HepG2 (cell line): Measurements from ENCODE around the gene SPATA25. TPM values are rescaled to one million over a fixed set of nuclear protein-coding genes. Genes with fewer than 3 reads are reported as not detected.

Experiments used
- BORCS8-MEF2B ChIP-seq: sonication (generic); formaldehyde crosslinking; IDR thresholded peaks from 2 replicates; pipeline ENCODE4 v1.8.0; 2022; ENCODE audit warnings: mild to moderate bottlenecking, missing genetic modification reagents
- BRD4 ChIP-seq: sonication (generic); formaldehyde crosslinking; IDR thresholded peaks from 2 replicates; pipeline ENCODE4 v1.4.0; 2020; ENCODE audit warnings: missing genetic modification reagents
- CHD2 ChIP-seq: IDR thresholded peaks from 2 replicates; pipeline ENCODE4 v1.6.1; 2011; ENCODE audit warnings: low read depth, low read length, improper control_type of control experiment
- KAT8 ChIP-seq: IDR thresholded peaks from 2 replicates; pipeline ENCODE4 v1.6.1; 2016; ENCODE audit warnings: missing genetic modification reagents, missing compliant biosample characterization
- MTF2 ChIP-seq: sonication (generic); formaldehyde crosslinking; IDR thresholded peaks from 2 replicates; pipeline ENCODE4 v1.5.0; 2020; ENCODE audit warnings: missing genetic modification reagents, borderline replicate concordance
- NBN ChIP-seq: fragments of 450-650 bp; conservative IDR thresholded peaks from 2 replicates; pipeline ENCODE4 v1.6.1; 2017
- SAP130 ChIP-seq: IDR thresholded peaks from 2 replicates; pipeline ENCODE4 v1.6.1; 2016; ENCODE audit warnings: low read depth
- SNRNP70 ChIP-seq: fragments of 200-400 bp; formaldehyde crosslinking; IDR thresholded peaks from 2 replicates; pipeline ENCODE4 v1.6.1; 2017; ENCODE audit warnings: mild to moderate bottlenecking, low read depth, low read length, moderate library complexity
- SP4 ChIP-seq: sonication (generic); formaldehyde crosslinking; IDR thresholded peaks from 2 replicates; pipeline ENCODE4 v1.8.1; 2023; ENCODE audit warnings: mild to moderate bottlenecking, missing genetic modification reagents
- SRSF9 ChIP-seq: fragments of 200-400 bp; formaldehyde crosslinking; IDR thresholded peaks from 2 replicates; pipeline ENCODE4 v1.6.1; 2018; ENCODE audit warnings: borderline replicate concordance, mild to moderate bottlenecking, low read depth, low read length; ENCODE audit not compliant: insufficient read depth, poor library complexity, severe bottlenecking
- SUZ12 ChIP-seq: fragments of 150-350 bp; IDR thresholded peaks from 2 replicates; pipeline ENCODE4 v1.6.1; 2014; ENCODE audit warnings: low read depth, low read length
- ZKSCAN5 ChIP-seq: sonication (generic); formaldehyde crosslinking; IDR thresholded peaks from 2 replicates; pipeline ENCODE4 v1.5.1; 2020; ENCODE audit warnings: mild to moderate bottlenecking, missing genetic modification reagents
- ZNF180 ChIP-seq: sonication (generic); formaldehyde crosslinking; IDR thresholded peaks from 2 replicates; pipeline ENCODE4 v1.4.0; 2020; ENCODE audit warnings: low read depth, missing genetic modification reagents, borderline replicate concordance
- ZNF451 ChIP-seq: sonication (generic); formaldehyde crosslinking; IDR thresholded peaks from 2 replicates; pipeline ENCODE4 v1.5.0; 2020; ENCODE audit warnings: mild to moderate bottlenecking, missing genetic modification reagents
- ZNF567 ChIP-seq: sonication (generic); formaldehyde crosslinking; IDR thresholded peaks from 2 replicates; pipeline ENCODE4 v1.8.1; 2023; ENCODE audit warnings: mild to moderate bottlenecking, missing genetic modification reagents, borderline replicate concordance
- ZSCAN12 ChIP-seq: sonication (generic); formaldehyde crosslinking; IDR thresholded peaks from 2 replicates; pipeline ENCODE4 v1.9.0; 2021; ENCODE audit warnings: mild to moderate bottlenecking, missing genetic modification reagents
- polyA plus RNA-seq, 8 experiments: library from polyadenylated mRNA; depleted of rRNA in 3 of 8; stranded (reverse) in 7 of 8; unstranded in 1 of 8; fragments of >200 nt; fragmentation: Illumina TruSeq in 4 of 8; extraction: Trizol in 4 of 8; gene quantifications; 2 replicates each; pipeline versions ENCODE4 v1.2.1 to v1.2.3, GENCODE V29; 2011 to 2016; ENCODE audit warnings: low read depth in 4 of 8, missing spikeins in 1 of 8, mixed read lengths in 1 of 8; ENCODE audit not compliant: insufficient read depth in 1 of 8
- total RNA-seq, 5 experiments: library from RNA; depleted of rRNA; stranded (reverse); fragments of >200 nt; fragmentation: Illumina TruSeq; extraction: Trizol; gene quantifications; 2 replicates each; pipeline ENCODE4 v1.2.3, GENCODE V29; 2016; ENCODE audit warnings: low read depth in 1 of 5
- TF ChIP-seq, protein P1 (sequence below): IDR thresholded peaks from 2 replicates; pipeline ENCODE4 v1.6.1; 2016; ENCODE audit warnings: low read depth, missing genetic modification reagents, missing compliant biosample characterization
- TF ChIP-seq, protein P2 (sequence below): sonication (generic); formaldehyde crosslinking; IDR thresholded peaks from 2 replicates; pipeline ENCODE4 v1.4.0; 2020; ENCODE audit warnings: missing genetic modification reagents, borderline replicate concordance
- TF ChIP-seq, protein P3 (sequence below): sonication (generic); formaldehyde crosslinking; IDR thresholded peaks from 2 replicates; pipeline ENCODE4 v1.8.1; 2023; ENCODE audit warnings: mild to moderate bottlenecking, moderate library complexity, missing genetic modification reagents

The SPATA25 gene
- total and polyA plus RNA-seq, 2 of the 13 experiments (the other 11 are each of a cell fraction or from before 2014, with no cell fraction given), result 4.8 to 7.6 TPM

DNA sequence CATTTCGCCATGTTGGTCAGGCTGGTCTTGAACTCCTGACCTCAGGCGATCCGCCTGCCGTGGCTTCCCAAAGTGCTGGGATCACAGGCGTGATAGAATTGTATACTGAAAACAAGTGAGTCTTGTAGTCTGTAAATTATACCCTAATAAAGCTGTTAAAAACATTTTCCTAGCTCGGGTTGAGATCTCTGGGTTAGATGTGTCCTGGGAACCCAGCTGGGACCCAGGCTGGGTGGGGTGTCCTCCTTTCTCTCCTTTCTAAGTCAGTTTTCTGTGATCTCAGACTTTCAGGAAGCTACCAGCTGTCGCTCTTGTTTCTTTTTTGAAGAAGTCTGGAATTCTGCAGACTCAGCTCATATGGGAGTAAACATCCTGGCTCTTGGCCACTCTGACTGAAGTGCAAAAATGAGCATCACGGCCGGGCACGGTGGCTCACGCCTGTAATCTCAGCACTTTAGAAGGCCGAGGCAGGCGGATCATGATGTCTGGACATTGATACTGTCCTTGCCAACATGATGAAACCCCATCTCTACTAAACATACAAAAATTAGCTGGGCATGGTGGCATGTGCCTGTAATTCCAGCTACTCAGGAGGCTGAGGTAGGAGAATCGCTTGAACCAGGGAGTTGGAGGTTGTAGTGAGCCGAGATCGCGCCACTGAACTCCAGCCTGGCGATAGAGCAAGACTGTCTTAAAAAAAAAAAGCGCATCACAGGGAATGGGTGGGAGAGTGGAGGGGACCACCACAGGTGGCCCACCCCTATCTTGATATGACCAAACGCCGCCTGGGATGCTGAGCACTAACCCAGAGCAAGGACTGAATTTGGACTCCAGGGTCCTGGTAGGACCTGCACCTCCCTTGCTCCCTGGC is 37.2 kb upstream of the SPATA25 start (continued):
- TF ChIP-seq, protein P1, sequence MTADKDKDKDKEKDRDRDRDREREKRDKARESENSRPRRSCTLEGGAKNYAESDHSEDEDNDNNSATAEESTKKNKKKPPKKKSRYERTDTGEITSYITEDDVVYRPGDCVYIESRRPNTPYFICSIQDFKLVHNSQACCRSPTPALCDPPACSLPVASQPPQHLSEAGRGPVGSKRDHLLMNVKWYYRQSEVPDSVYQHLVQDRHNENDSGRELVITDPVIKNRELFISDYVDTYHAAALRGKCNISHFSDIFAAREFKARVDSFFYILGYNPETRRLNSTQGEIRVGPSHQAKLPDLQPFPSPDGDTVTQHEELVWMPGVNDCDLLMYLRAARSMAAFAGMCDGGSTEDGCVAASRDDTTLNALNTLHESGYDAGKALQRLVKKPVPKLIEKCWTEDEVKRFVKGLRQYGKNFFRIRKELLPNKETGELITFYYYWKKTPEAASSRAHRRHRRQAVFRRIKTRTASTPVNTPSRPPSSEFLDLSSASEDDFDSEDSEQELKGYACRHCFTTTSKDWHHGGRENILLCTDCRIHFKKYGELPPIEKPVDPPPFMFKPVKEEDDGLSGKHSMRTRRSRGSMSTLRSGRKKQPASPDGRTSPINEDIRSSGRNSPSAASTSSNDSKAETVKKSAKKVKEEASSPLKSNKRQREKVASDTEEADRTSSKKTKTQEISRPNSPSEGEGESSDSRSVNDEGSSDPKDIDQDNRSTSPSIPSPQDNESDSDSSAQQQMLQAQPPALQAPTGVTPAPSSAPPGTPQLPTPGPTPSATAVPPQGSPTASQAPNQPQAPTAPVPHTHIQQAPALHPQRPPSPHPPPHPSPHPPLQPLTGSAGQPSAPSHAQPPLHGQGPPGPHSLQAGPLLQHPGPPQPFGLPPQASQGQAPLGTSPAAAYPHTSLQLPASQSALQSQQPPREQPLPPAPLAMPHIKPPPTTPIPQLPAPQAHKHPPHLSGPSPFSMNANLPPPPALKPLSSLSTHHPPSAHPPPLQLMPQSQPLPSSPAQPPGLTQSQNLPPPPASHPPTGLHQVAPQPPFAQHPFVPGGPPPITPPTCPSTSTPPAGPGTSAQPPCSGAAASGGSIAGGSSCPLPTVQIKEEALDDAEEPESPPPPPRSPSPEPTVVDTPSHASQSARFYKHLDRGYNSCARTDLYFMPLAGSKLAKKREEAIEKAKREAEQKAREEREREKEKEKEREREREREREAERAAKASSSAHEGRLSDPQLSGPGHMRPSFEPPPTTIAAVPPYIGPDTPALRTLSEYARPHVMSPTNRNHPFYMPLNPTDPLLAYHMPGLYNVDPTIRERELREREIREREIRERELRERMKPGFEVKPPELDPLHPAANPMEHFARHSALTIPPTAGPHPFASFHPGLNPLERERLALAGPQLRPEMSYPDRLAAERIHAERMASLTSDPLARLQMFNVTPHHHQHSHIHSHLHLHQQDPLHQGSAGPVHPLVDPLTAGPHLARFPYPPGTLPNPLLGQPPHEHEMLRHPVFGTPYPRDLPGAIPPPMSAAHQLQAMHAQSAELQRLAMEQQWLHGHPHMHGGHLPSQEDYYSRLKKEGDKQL (CRISPR knock-in tag), result no peak
- TF ChIP-seq SNRNP70 (no peak), ZNF180 (CRISPR knock-in tag) (no peak), SP4 (CRISPR knock-in tag) (no peak), KAT8 (CRISPR knock-in tag) (peak; percentile 43; the same call in 1 of the 2 replicates), ZSCAN12 (CRISPR knock-in tag) (no peak), NBN (no peak), ZNF567 (CRISPR knock-in tag) (no peak), BRD4 (CRISPR knock-in tag) (no peak), ZKSCAN5 (CRISPR knock-in tag) (no peak), ZNF451 (0 out of 2 replicates have a peak, but pooled peaks have one; percentile 47), MTF2 (CRISPR knock-in tag) (no peak), SUZ12 (no peak), BORCS8-MEF2B (CRISPR knock-in tag) (no peak), SAP130 (peak; percentile 65), CHD2 (no peak), SRSF9 (no peak)
- TF ChIP-seq, protein P2, sequence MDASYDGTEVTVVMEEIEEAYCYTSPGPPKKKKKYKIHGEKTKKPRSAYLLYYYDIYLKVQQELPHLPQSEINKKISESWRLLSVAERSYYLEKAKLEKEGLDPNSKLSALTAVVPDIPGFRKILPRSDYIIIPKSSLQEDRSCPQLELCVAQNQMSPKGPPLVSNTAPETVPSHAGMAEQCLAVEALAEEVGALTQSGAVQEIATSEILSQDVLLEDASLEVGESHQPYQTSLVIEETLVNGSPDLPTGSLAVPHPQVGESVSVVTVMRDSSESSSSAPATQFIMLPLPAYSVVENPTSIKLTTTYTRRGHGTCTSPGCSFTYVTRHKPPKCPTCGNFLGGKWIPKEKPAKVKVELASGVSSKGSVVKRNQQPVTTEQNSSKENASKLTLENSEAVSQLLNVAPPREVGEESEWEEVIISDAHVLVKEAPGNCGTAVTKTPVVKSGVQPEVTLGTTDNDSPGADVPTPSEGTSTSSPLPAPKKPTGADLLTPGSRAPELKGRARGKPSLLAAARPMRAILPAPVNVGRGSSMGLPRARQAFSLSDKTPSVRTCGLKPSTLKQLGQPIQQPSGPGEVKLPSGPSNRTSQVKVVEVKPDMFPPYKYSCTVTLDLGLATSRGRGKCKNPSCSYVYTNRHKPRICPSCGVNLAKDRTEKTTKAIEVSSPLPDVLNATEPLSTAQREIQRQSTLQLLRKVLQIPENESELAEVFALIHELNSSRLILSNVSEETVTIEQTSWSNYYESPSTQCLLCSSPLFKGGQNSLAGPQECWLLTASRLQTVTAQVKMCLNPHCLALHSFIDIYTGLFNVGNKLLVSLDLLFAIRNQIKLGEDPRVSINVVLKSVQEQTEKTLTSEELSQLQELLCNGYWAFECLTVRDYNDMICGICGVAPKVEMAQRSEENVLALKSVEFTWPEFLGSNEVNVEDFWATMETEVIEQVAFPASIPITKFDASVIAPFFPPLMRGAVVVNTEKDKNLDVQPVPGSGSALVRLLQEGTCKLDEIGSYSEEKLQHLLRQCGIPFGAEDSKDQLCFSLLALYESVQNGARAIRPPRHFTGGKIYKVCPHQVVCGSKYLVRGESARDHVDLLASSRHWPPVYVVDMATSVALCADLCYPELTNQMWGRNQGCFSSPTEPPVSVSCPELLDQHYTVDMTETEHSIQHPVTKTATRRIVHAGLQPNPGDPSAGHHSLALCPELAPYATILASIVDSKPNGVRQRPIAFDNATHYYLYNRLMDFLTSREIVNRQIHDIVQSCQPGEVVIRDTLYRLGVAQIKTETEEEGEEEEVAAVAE (CRISPR knock-in tag), result 0 out of 2 replicates have a peak, but pooled peaks have one; percentile 13
- TF ChIP-seq, protein P3, sequence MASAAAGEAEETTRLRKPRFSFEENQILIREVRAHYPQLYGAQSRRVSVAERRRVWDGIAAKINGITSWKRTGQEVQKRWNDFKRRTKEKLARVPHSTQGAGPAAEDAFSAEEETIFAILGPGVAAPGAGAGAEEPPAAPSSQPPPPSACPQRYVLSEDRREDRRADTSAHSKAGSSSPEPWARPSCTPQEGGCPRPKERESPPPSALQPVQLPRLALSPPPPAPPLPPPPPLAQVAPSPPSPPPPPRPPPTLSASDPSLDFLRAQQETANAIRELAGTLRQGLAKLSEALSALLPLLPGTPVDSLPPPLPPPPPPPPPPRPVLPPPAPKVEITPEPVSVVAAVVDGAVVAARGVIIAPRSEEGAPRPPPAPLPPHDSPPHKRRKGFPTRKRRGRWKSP, result no peak
